ENCODE results near the gene KRT71. TPM values are rescaled to one million over a fixed set of nuclear protein-coding genes. Genes with fewer than 3 reads are reported as not detected.

The KRT71 gene
- total RNA-seq, 2 experiments from 2014 or later, result not detected

- intact Hi-C loops (cut with micrococcal nuclease; ENCODE audit: unreplicated experiment), result no loop called here
- no peak overlapping the region for H3K27ac ChIP-seq (ENCODE audit: low read depth, low read length, poor library complexity, severe bottlenecking)
- no peaks in the 10 kb centered on the region for H3K9me3 ChIP-seq (ENCODE audit: low read length)
- no peak overlapping the region for H3K4me2 ChIP-seq (ENCODE audit: low read length)
- H2AFZ ChIP-seq (ENCODE audit: low read length), result no peak overlapping the region
- no TSS peak for BruUV-seq (replicated peaks)
- H3K9me2 ChIP-seq (ENCODE audit: insufficient read depth, low read length), result no peaks in the 10 kb centered on the region
- CTCF ChIA-PET (ENCODE audit: unreplicated experiment), result no interaction called here
- no peaks in the 10 kb centered on the region for H3K4me1 ChIP-seq (ENCODE audit: insufficient read depth, low read length, poor library complexity, severe bottlenecking)
- no peak overlapping the region for H3K4me3 ChIP-seq (ENCODE audit: low read depth, low read length, poor library complexity, severe bottlenecking)
- no peak for DNase-seq (ENCODE audit: low spot score)
- no peak for TF ChIP-seq CTCF (conservative IDR thresholded peaks at IDR 0.05; ENCODE audit: low read length)
- TF ChIP-seq EZH2phosphoT487 (IDR thresholded peaks at IDR 0.05; ENCODE audit: borderline replicate concordance, low read depth, low read length), result no peak
- H3K79me2 ChIP-seq (ENCODE audit: insufficient read depth, low read depth, low read length), result no peaks in the 10 kb centered on the region
- H3K36me3 ChIP-seq (ENCODE audit: insufficient read depth, low read length), result no peaks in the 10 kb centered on the region
- H4K20me1 ChIP-seq (ENCODE audit: insufficient read depth, low read length), result no peaks in the 10 kb centered on the region
- POLR2A ChIA-PET, result no interaction called here
Observed at GRCh38 chr12:52528641-52529143, 24.3 kb downstream of the KRT71 start.

- ChIA-PET POLR2A (no interaction called here), CTCF (ENCODE audit: unreplicated experiment) (interaction anchor here (0.7 kb wide), 1 partner anchor 51 kb away, joined by 3 read pairs; no protein-coding TSS in a partner anchor)
- H3K36me3 ChIP-seq (ENCODE audit: insufficient read depth, low read length), result no peaks in the 10 kb centered on the region
- no peak for DNase-seq (ENCODE audit: low spot score)
- no peak overlapping the region for H3K27ac ChIP-seq (ENCODE audit: low read depth, low read length, poor library complexity, severe bottlenecking)
- no peaks in the 10 kb centered on the region for H3K4me1 ChIP-seq (ENCODE audit: insufficient read depth, low read length, poor library complexity, severe bottlenecking)
- H3K4me2 ChIP-seq (ENCODE audit: low read length), result no peak overlapping the region
- no peak overlapping the region for H2AFZ ChIP-seq (ENCODE audit: low read length)
- intact Hi-C loops (cut with micrococcal nuclease; ENCODE audit: unreplicated experiment), result no loop called here
- no TSS peak for BruUV-seq (replicated peaks)
- no peaks in the 10 kb centered on the region for H4K20me1 ChIP-seq (ENCODE audit: insufficient read depth, low read length)
- no peaks in the 10 kb centered on the region for H3K9me2 ChIP-seq (ENCODE audit: insufficient read depth, low read length)
- no peaks in the 10 kb centered on the region for H3K9me3 ChIP-seq (ENCODE audit: low read length)
- H3K4me3 ChIP-seq (ENCODE audit: low read depth, low read length, poor library complexity, severe bottlenecking), result no peak overlapping the region
- H3K79me2 ChIP-seq (ENCODE audit: insufficient read depth, low read depth, low read length), result no peaks in the 10 kb centered on the region
- no peak for TF ChIP-seq CTCF (conservative IDR thresholded peaks at IDR 0.05; ENCODE audit: low read length)
Observed at GRCh38 chr12:52527121-52527800, 25.7 kb downstream of the KRT71 start.

GRCh38 chr12:52526511-52526951, 26.4 kb downstream of the KRT71 start:
- POLR2A ChIA-PET, result no interaction called here
- no peak for DNase-seq (ENCODE audit: low spot score)
- H3K4me2 ChIP-seq (ENCODE audit: low read length), result no peak overlapping the region
- no TSS peak for BruUV-seq (replicated peaks)
- H3K27ac ChIP-seq (ENCODE audit: low read depth, low read length, poor library complexity, severe bottlenecking), result no peak overlapping the region
- no peaks in the 10 kb centered on the region for H3K4me1 ChIP-seq (ENCODE audit: insufficient read depth, low read length, poor library complexity, severe bottlenecking)
- H4K20me1 ChIP-seq (ENCODE audit: insufficient read depth, low read length), result no peaks in the 10 kb centered on the region
- H3K36me3 ChIP-seq (ENCODE audit: insufficient read depth, low read length), result no peaks in the 10 kb centered on the region
- no peaks in the 10 kb centered on the region for H3K9me2 ChIP-seq (ENCODE audit: insufficient read depth, low read length)
- H3K79me2 ChIP-seq (ENCODE audit: insufficient read depth, low read depth, low read length), result no peaks in the 10 kb centered on the region
- H2AFZ ChIP-seq (ENCODE audit: low read length), result no peak overlapping the region
- H3K9me3 ChIP-seq (ENCODE audit: low read length), result no peaks in the 10 kb centered on the region
- CTCF ChIA-PET (ENCODE audit: unreplicated experiment), result interaction anchor here (0.7 kb wide), 1 partner anchor 51 kb away, joined by 3 read pairs; no protein-coding TSS in a partner anchor
- no peak for TF ChIP-seq CTCF (conservative IDR thresholded peaks at IDR 0.05; ENCODE audit: low read length)
- TF ChIP-seq EZH2phosphoT487 (IDR thresholded peaks at IDR 0.05; ENCODE audit: borderline replicate concordance, low read depth, low read length), result no peak
- intact Hi-C loops (cut with micrococcal nuclease; ENCODE audit: unreplicated experiment), result no loop called here
- no peak overlapping the region for H3K4me3 ChIP-seq (ENCODE audit: low read depth, low read length, poor library complexity, severe bottlenecking)
